NT2/D1 (cell line): Measurements from ENCODE around the gene REPIN1.
"Not testable (repeated sequence)": the region's sequence is repeated elsewhere in the genome, so short reads cannot be mapped to it uniquely, and the experiment has no call there.

ENCODE experiments used
- DNase-seq: peaks from one replicate; pipeline ENCODE4 v3.0.0-alpha.2; 2011; ENCODE audit warnings: low read depth, low spot score
- H3K27me3 ChIP-seq: 2 replicates; pipeline ENCODE4 v1.6.0; 2011; ENCODE audit warnings: mild to moderate bottlenecking; ENCODE audit not compliant: insufficient read length, insufficient read depth
- H3K36me3 ChIP-seq: 2 replicates; pipeline ENCODE4 v1.6.1; 2011; ENCODE audit warnings: mild to moderate bottlenecking, low read length, mixed read lengths; ENCODE audit not compliant: insufficient read depth, insufficient read length
- H3K4me1 ChIP-seq: 2 replicates; pipeline ENCODE4 v1.5.1; 2011; ENCODE audit not compliant: insufficient read depth, insufficient read length
- H3K4me3 ChIP-seq: 2 replicates; pipeline ENCODE4 v1.5.1; 2011; ENCODE audit warnings: low read depth; ENCODE audit not compliant: insufficient read length
- H3K9ac ChIP-seq: 2 replicates; pipeline ENCODE4 v1.6.0; 2011; ENCODE audit warnings: low read depth; ENCODE audit not compliant: insufficient read length
- H3K9me3 ChIP-seq: 2 replicates; pipeline ENCODE4 v1.5.1; 2011; ENCODE audit warnings: mild to moderate bottlenecking, low read length; ENCODE audit not compliant: insufficient read depth
- SUZ12 ChIP-seq: IDR thresholded peaks from 2 replicates; pipeline ENCODE4 v1.6.1; 2011; ENCODE audit not compliant: insufficient read length, insufficient read depth; ENCODE audit errors: extremely low read depth
- YY1 ChIP-seq: IDR thresholded peaks from 2 replicates; pipeline ENCODE4 v1.6.1; 2011; ENCODE audit not compliant: insufficient read length, insufficient read depth
- ZNF274 ChIP-seq: IDR thresholded peaks from 2 replicates; pipeline ENCODE4 v1.6.1; 2011; ENCODE audit warnings: mild to moderate bottlenecking, low read depth, low read length

Gene REPIN1

GRCh38 chr7:150382123-150382843 is 13.7 kb downstream of the REPIN1 start:
- Histone ChIP-seq H3K9ac (no peak overlapping the region), H3K4me1 (peaks cover 31% of the 10 kb centered on the region), H3K27me3 (no peaks in the 10 kb centered on the region), H3K36me3 (peaks cover 7% of the 10 kb centered on the region), H3K4me3 (no peak overlapping the region), H3K9me3 (no peaks in the 10 kb centered on the region)
- TF ChIP-seq YY1 (no peak), SUZ12 (no peak), ZNF274 (no peak)
- DNase-seq = no peak

- Histone ChIP-seq H3K27me3 (no peaks in the 10 kb centered on the region), H3K4me3 (no peak overlapping the region), H3K4me1 (peaks cover 31% of the 10 kb centered on the region), H3K9me3 (no peaks in the 10 kb centered on the region), H3K36me3 (peaks cover 7% of the 10 kb centered on the region), H3K9ac (no peak overlapping the region)
- no peak for DNase-seq
- no peak for TF ChIP-seq ZNF274
- TF ChIP-seq YY1 = no peak
- no peak for TF ChIP-seq SUZ12
Measured at GRCh38 chr7:150382844-150383225, 14.2 kb downstream of the REPIN1 start.

- peak overlapping the region; percentile 76 for H3K9ac ChIP-seq
- TF ChIP-seq YY1 (no peak), ZNF274 (no peak), SUZ12 (no peak)
- H3K9me3 ChIP-seq = no peaks in the 10 kb centered on the region
- no peaks in the 10 kb centered on the region for H3K27me3 ChIP-seq
- H3K4me3 ChIP-seq = peak overlapping the region; percentile 13
- peaks cover 13% of the 10 kb centered on the region for H3K36me3 ChIP-seq
- peak; percentile 98 for DNase-seq
- peaks cover 31% of the 10 kb centered on the region for H3K4me1 ChIP-seq
Measured at GRCh38 chr7:150383710-150384397, 15.2 kb downstream of the REPIN1 start.

- H3K9me3 ChIP-seq = no peaks in the 10 kb centered on the region
- TF ChIP-seq SUZ12 = no peak
- TF ChIP-seq YY1 = no peak
- no peak for TF ChIP-seq ZNF274
- H3K36me3 ChIP-seq = peaks cover 17% of the 10 kb centered on the region
- H3K4me3 ChIP-seq = peak overlapping the region; percentile 13
- peak overlapping the region; percentile 33 for H3K9ac ChIP-seq
- no peak for DNase-seq
- H3K27me3 ChIP-seq = no peaks in the 10 kb centered on the region
- H3K4me1 ChIP-seq = peaks cover 31% of the 10 kb centered on the region
Measured at GRCh38 chr7:150384406-150385301, 16.0 kb downstream of the REPIN1 start.

- peaks cover 23% of the 10 kb centered on the region for H3K36me3 ChIP-seq
- H3K4me1 ChIP-seq = peaks cover 30% of the 10 kb centered on the region
- no peaks in the 10 kb centered on the region for H3K9me3 ChIP-seq
- no peak for DNase-seq
- H3K27me3 ChIP-seq = no peaks in the 10 kb centered on the region
- H3K4me3 ChIP-seq = no peak overlapping the region
- H3K9ac ChIP-seq = no peak overlapping the region
- TF ChIP-seq SUZ12 (no peak), YY1 (no peak), ZNF274 (no peak)
Measured at GRCh38 chr7:150385302-150385723, 16.7 kb downstream of the REPIN1 start.

- not testable (repeated sequence) for H3K4me3 ChIP-seq, H3K27me3 ChIP-seq, H3K9ac ChIP-seq, H3K9me3 ChIP-seq, DNase-seq
- H3K4me1 ChIP-seq = peaks cover 27% of the 10 kb centered on the region
- peaks cover 27% of the 10 kb centered on the region for H3K36me3 ChIP-seq
Measured at GRCh38 chr7:150385884-150386283, 17.3 kb downstream of the REPIN1 start.

- H3K4me1 ChIP-seq = peaks cover 20% of the 10 kb centered on the region
- H3K4me3 ChIP-seq = no peak overlapping the region
- TF ChIP-seq YY1 = no peak
- TF ChIP-seq SUZ12 = no peak
- no peak for TF ChIP-seq ZNF274
- peaks cover 27% of the 10 kb centered on the region for H3K36me3 ChIP-seq
- no peaks in the 10 kb centered on the region for H3K9me3 ChIP-seq
- H3K27me3 ChIP-seq = no peaks in the 10 kb centered on the region
- DNase-seq = no peak
- H3K9ac ChIP-seq = no peak overlapping the region
Measured at GRCh38 chr7:150388306-150388705, 19.7 kb downstream of the REPIN1 start.
